CD4-positive, alpha-beta T cell treated with Interleukin-4 for 4 hours (primary cell): ENCODE results near the gene PRKAR1A.
"Not testable (repeated sequence)": the region's sequence is repeated elsewhere in the genome, so short reads cannot be mapped to it uniquely, and the experiment has no call there.

Experiments
- DNase-seq: peaks from one replicate; pipeline ENCODE4 v3.0.0-alpha.2; 2020

Gene PRKAR1A

DNA sequence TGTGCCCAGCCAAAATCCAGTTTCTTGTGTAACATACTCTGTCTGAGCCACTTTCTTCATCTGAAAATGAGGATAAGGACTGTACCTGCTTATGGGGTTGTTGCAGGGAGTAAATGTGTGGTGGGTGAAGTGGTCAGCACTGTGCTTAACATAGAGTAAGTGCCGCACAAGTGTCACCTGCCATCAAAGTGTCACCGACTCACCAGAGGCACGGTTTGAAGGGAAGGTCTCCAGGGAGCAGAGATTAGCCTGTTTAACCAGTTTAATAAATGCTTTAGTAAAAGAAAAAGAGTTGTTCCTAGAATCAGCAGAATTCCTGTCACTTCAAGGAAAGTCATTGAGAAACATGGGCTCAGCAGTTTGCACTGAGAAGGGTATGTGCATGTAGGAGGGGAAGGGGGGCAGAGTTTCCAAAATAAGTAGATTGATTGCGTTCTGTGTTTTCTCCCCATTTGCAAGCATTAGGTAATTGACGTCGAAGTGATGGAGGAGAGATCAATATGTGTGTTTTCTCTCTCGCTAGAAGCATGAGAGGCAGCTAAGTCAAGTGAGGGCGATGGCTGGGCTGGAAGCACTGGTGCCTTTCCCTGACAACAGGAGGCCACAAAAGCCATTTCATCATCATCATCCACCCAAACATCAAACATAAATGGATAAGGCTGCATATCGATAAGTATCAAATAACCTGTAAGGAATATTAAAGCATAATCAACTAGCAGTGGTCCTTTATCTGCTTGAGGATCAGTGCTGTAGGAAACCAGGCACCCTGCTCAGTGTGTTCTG is 69.8 kb downstream of the PRKAR1A start:
- DNase-seq: no peak

DNA sequence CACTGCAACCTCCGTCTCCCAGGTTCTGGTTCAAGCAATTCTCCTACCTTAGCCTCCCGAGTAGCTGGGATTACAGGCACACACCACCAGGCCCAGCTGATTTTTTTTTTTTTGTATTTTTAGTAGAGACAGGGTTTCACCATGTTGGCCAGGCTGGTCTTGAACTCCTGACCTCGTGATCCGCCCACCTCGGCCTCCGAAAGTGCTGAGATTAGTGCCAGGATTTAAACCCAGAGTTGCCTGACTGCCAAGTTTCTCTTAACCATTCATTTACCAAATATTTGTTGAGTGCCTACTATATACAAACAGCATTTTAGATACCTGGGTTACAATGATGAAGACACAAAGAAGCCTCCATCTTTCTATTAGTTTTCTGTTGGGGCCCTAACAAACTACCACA is 70.6 kb downstream of the PRKAR1A start:
- DNase-seq: not testable (repeated sequence)

DNA sequence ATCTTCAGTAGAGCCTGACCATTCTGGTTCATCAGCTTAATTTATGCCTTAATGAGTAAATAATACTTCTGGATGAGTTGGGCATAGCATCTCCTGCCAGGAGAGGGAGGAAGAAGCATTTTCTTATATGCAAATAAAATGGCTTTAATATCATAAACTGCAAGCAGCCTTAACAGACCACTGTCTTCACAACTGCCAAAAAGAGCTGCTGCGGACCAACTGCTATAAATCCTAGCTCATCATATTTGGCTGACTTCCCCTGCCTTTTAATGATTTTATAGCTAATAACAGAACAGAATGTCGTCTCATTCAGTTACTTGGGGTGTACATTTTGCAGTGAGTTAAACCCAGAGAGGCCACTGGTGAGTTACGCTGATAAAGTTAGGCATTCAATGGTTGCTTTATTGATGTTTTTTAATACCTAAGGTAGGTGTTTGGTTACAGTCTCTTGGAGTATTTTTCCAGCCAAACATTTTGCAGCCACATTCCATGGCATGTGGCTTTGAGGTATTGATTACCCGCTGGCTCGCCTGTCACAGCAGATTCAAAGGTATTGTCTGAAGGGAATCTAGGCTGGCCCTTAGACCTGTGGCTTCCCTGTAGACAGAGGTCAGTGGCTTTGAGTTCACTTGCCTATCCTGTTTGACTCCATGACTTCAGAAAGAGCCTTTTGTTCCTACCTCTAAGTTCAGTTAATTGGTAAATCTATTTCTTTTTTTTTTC is 72.5 kb downstream of the PRKAR1A start:
- no peak for DNase-seq

DNA sequence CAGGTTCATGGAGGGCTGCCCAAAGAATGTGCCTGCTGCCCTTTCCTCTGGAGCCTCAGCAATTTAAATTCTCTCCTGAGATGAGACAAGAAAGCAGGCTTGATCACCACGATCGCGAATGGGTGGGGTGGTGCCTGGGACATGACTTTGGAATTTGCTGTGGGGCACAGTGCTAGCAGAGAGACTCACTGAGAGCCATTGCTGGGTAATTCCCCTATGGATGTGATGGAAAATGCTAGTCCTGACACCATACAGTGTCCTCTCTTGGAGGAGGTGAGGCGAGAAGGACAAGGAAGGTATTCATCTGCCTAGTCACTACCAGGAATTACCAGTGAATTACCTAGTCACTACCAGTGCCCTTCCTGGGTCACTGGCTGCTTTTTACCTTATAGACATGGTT is 73.4 kb downstream of the PRKAR1A start:
- no peak for DNase-seq

DNA sequence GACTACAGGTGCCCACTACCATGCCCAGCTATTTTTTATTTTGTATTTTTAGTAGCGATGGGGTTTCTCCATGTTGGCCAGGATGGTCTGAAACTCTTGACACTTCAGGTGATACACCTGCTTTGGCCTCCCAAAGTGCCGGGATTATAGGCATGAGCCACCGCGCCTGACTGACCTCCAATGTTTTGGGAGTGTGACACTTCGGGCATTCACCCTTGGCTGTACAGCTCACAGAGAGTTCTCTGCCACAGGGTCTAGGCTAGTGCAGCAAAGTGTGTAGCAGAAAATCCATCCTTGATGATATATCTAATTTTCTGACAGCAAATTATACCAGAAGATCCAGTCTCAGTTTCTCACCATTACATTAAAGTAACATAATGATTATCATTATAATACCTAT is 74.8 kb downstream of the PRKAR1A start:
- no peak for DNase-seq

DNA sequence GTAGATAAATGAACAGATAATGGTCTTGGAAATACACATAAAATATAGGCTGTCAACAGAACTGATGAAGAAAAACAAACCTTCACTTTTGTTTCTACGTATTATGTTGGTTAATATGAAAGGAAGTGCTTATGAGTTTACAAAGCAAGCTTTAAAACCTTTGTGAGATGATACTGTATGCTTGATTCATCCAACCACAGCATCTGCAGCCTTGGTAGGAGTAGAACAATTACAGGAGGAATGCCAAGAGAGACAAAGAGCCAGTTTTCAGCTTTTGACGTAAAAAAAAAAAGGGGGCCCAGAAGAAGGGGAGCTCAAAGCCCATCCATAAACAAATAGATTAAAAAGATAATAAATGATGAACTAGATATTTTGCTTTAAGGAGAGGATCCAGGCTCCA is 75.6 kb downstream of the PRKAR1A start:
- DNase-seq: no peak

DNA sequence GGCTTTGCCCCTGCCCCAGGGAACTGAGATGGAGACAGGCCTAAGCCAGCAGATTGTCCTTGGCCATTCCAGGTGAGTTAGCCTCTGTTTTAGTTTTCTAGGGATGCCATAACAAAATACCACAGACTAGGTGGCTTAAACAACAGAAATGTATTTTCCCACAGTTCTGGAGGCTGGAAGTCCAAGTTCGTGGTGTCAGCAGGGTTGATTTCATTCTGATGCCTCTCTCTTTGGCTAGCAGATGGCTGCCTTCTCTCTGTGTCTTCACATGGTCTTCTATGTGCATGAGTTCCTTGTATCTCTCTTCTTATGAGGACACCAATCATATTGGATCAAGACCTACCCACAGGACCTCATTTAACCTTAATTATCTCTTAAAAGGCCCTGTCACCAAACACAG is 76.1 kb downstream of the PRKAR1A start:
- no peak for DNase-seq

DNA sequence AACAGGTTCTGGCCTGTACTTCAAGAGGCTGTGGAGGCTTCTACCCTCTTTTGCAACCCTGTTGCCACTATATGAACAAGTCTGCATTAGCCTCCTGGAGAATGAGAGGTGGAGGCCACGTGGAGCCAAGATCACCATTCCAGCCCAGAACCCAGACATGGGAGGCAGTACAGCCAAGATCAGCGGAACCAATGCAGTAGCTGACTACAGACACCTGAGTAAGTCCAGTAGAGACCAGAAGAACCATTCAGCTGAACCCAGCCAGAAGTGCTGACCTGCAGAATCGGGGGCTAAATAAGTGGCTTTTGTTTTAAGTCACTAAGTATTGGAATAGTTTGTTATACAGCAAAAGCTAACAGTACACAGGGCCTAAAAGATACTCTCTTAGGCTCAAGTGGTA is 76.9 kb downstream of the PRKAR1A start:
- no peak for DNase-seq

DNA sequence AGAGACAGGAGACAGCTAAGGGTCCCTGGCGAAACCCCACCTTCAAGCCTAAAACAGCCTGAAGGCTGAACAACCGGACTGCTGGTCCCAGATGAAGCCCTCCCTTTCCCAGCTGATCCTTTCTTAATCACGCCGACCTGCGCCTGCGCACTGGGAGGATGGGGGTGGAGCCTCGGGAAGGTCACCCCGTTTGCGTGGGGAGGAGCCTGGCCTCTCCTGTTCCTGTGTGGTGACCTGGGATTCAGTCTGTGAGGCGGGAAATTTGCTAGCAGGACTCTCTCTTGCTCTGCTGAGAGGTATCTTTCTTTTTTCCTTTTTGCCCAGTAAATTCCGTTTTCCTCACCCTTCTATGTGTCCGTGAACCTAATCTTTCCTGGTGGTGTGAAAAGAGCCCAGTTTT is 79.4 kb downstream of the PRKAR1A start:
- DNase-seq: no peak

DNA sequence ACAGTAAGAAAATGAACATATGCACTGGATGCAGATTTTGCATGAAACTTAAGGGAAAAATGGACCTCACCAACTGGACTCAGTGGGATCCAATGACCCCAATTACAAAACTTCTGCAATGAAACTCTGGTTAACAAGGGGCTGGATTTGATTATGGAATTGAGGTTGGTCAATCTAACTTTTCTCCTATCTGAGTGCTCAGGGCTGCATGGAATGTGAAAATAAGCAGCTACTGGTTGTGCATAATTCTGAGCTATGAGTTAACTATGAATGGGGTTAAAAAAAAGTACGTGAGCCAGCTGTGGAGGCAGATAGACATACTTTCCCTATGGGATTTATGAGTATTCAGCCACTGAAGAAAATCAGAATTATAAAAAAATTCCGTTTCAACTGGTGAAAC is 79.8 kb downstream of the PRKAR1A start:
- no peak for DNase-seq

DNA sequence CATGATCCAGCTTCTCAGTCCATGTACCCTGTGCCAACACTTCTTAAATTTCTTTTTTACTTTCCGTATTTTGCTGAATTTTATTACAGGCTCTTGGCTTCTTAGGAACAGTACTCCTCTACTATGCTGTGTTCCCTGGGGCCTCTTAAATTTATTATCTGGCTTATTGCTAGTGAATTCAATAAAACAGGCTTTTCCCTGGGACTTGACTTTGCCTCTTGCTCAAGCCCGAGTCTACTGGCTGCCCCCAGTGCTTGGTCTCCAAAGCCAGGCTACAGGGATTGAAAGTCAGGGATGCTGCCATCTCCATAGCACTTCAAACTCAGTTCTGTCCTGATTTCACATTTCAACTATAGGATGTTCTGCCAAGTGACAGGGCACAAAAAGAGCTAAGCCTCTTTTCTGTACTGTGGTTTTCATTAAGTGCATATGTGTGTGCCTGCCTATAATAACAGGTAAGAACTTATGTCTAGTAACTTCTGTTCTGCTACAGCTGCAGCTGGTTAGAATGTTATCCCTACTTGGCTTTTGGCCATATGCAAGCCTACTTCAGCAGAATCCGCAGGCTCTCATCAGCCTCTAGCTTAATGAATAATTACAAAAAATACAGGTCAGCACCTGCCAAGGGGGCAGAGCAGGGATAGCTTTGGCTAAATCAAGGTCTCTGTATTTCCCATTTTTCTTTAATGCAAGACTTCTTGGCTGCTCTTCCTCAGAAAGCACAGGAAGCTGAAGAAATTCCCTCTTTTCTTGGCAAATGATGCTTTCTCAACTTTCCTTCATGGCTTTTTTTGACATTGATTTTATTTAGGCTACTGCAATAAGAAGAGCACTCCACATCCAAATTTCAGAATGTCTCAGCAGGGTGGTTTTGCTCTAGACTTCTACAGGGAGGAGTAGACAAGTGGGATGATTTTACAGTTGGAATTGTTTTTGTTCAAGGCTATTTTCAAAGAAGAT is 80.7 kb downstream of the PRKAR1A start:
- no peak for DNase-seq

DNA sequence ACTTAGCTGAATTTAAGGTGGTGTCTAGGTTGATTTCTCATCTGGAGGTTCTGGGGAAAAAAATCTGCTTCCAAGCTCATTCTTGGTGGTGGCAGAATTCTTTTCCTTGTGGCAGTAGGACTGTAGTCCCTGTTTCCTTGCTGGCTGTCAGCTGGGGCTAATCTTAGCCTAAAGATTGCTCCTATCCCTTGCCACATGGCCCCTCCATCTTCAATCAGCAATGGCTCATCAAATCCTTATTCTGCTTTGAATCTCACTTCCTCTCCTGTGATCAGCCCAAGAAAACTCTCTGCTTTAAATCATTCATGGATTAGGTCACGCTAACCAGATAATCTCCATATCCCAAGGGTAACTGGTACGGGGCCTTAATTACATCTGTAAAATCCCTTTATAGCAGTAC is 82.3 kb downstream of the PRKAR1A start:
- DNase-seq: no peak

DNA sequence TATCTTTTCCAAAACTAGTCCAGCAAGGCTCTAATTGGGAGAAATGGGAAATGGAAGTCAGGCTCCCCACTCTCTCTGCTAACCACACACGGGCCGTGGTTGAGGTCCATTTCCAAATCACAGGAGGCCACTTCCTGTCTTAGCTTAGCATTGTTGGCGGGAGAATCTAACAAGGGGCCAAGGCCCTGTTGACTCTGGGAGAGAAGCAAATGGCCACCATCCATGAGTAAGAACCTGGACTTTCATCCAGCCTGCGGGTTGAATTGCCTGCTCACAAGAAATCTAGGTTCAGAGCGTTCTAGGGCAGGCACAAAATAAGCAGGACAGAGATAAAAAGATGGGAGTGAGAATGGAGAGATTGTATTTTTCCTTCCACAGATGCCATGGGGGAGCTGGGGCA is 83.3 kb downstream of the PRKAR1A start:
- DNase-seq: no peak

DNA sequence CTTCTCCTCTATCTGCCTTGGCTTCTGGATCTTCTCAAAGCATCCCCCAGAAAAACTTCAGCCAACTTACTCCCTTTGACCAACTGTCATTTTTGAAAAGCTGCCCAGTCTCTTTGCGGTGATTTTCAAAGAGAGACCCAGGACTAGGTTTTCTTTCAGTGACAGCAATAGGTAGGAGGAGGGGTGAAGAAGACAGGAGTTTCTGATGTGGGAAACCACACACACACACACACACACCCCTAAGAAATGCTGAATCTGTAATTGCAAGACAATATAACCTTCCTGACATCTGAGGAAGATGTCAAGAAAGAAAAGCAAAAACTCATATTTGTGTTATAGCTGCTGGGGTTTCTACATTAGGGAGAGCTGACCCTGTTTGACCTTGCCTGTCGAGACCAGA is 83.8 kb downstream of the PRKAR1A start:
- DNase-seq: no peak

DNA sequence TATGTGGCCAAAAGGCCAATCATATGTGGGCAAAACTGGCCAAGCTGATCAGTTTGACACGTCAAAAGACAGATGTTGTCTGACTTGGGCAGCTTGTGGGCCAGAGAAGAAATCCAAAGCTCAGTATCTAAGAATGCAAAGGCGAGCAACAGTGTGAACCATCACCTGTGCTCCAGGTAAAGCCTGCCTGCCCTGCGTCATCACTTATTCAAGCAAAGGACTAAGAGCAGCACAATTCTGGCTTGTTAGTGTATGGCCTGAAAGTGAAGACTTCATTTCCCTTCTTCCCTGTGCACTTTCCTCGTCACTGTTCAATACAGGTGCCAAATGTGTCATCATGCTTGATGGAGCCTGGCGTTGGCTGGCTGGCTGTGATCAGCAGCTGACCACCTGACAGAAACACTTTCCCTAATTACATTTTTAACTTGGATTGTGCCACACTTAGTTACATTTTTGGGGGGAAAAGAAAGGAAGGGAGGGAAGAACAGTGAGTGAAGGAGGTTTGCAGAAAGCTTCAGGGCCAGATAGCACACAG is 84.2 kb downstream of the PRKAR1A start:
- DNase-seq: no peak

DNA sequence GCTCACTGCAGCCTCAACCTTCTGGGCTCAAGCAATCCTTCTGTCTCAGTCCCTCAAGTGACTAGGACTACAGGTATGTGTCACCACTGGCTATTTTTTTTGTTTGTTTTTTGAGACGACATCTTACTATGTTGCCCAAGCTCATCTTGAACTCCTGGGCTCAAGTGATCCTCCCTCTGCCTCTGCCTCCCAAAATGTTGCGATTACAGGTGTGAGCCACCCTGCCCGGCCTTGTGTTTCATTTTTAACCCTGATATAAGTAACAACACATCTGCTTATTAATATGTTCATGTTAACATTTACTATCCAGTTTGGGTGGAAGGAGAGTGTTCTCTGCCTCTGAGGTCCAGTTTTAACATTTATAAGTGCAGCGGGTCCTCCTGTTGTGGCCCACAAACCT is 85.8 kb downstream of the PRKAR1A start:
- no peak for DNase-seq

DNA sequence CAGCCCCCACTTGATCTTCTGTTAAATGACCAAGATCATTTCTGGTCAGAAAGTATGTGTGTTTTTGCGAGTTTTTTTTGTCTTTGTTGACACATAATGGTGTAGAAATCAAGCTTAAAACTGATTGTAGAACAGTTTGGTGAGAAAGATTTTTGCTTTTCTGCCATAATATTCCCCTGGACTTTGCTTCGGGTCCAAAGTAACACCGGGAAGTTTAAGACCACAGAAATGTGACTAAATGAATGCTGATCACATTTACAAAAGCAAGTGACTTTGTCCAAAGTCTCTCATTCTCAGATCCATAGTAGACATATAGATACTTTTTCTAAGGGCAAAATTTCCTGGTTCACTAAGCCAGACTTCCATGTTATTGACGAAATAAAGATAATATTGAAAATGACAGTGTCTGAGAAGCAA is 86.3 kb downstream of the PRKAR1A start:
- no peak for DNase-seq

DNA sequence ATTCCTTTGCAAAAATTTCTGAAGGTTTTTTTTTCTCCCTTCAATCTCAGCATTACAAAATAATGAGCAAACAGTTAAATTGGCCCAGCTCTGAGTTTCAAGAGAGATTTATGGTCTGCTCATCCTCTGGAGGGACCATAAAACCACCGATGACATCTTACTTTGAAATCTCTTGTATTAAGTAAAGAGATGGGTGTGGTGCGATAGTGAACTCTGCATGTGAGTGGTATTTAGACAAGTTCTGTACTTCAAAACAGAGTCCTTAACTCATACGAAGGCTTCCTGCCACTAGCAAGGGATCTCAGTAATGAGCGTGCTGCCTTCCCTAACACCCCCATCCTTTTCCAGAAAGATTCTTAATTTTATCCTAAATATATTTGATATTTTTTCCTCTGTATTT is 86.9 kb downstream of the PRKAR1A start:
- DNase-seq: no peak

DNA sequence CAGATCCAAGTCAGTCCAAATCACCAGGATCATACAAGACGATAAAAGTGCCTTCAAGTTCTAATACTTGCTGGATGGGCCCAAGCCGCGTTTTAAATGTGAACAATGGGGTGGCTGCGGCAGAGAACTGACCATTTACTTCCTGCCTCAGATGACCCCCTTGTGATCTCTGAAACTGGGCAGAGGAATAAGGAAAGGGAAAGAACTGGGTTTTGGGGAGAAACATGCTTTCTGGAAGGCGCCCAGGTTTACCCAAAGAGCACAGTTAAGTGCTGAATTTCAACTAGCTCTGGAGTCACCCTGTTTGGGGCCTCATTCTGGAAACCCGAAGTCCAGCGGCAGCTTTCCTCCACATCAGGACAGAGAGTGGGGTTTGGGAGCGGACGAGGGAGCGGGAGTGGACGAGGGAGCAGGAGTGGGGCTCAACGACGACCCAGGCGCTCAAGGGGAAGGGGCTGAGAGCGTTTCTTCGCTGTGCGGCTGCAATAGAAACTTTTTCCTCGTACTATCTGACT is 87.4 kb downstream of the PRKAR1A start:
- no peak for DNase-seq

DNA sequence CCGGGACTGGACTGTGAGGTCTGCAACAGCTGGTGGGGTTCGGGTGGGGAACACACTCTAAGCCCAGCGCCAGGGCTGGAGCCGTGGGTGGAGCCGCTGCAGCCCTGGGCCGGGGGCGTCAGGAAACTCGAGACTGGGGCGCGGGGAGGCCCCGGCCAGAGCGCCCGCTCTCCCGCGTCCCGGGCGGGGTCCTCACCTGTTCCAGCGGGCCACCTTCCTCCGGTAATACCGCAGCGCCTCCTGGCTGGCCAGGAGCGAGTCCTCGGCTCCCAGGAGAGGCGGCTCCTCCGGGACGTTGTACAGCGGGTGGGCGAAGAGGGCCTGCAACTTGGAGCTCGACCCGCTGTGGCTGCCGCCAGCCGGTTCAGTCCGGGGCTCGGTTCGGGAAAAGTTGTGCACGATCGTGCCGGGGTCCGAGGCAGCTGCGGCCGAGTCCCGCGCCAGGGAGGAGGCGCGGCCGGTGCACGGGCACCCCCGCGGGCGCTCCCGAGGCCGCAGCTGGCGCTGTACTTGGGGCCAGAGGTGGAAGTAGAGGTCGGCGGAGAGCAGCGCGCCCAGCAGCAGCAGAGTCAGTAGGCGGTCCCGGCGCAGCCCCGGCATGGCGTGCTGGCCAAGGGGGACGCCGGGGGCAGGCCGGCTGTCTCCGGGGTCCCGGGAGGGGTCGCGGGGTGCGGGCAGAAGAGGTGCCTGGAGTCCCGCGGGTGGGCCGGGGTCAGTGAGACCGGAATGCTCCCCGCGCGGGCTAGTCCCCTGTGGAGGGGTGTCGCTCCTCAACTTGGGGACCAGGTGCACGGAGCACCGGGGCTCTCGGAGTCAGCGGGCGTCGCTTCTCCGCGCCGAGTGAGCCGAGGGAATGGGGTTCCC is 88.1 kb downstream of the PRKAR1A start:
- DNase-seq: no peak
